H54 (cell line): ENCODE results near the gene TSPEAR.

Experiments used
- DNase-seq: peaks from one replicate; pipeline ENCODE4 v3.0.0; 2011; ENCODE audit warnings: low spot score, mixed read lengths; ENCODE audit not compliant: insufficient read length
- FAIRE-seq: peaks from 3 replicates; lab custom pipeline; 2011; peaks lifted over from hg19 to GRCh38; lab: Jason Lieb, UNC
- POLR2A ChIP-seq: IDR thresholded peaks from 2 replicates; pipeline ENCODE4 v1.6.1; 2011; ENCODE audit warnings: low read depth, mild to moderate bottlenecking, low read length

Gene TSPEAR

DNA sequence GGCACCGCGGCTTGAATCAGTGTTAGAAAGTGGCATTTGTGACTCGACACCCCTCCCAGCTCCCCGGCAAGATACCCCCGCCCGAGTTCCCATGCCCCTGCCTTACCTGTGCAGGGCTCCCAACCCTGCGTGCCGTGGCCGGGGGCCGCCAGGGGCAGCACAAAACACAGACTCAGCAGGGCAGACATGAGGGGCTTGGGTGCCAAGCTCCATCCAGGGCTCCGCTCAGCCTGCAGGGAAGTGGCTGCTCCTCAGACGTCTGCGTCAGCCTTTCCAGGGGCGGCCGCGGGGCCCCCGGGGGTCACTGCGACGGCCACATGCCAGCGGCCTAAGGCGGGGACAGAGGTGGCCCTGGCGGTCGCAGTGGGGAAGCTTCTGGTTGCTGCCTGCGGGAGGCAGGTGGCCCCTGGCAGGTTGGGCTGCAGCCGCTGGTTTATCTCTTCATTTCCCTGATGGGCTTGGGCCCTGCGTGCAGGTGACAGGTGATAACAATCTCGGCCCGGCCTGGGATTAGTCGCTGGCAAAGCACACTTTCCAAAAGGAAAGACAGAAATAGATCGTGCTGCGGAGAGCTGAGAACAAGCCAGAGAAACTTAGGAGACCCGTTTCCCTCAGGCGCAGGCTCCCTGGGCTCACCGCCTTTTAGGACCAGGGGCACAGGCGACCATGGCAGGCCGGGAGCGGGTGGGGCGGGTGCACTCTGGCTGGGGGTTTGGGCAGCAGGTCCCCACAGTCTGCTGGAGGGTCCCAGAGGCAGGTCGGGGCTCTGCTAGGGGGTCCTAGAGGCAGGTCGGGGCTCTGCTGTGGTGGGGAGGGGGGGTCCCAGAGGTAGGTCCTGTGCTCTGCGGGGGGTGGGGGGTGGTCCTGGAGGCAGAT, at the start of gene TSPEAR:
TSPEAR (minus strand) TSS at position 246 of the 876 bp plus-strand sequence; CDS start at position 188, 58 bp downstream.
- no peak for TF ChIP-seq POLR2A
- no peak for FAIRE-seq
- no peak for DNase-seq

DNA sequence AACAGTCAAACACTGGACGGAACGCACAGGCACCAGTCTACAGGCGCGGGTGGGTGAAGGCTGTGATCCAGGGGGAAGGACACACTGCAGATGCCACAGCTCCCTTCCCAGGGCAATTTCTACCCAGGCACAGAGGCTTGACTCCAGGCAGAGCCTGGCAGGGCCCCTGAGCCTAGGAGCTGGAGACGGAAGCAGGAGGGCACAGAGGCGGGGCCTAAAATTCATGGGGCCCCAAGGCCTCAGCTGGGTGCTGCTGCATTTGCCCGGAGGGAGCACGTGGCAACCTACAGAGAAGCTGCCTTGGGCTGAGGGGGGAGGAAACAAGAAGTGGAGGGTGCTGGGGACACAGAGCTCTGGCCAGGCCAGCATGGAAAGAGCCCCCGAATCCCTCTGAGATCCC, 49.0 kb upstream of the TSPEAR start:
- FAIRE-seq (no peak), DNase-seq (no peak)
- TF ChIP-seq POLR2A: no peak

GRCh38 chr21:44759628-44760285, 48.4 kb upstream of the TSPEAR start:
- TF ChIP-seq POLR2A: no peak
- FAIRE-seq: no peak
- no peak for DNase-seq

- FAIRE-seq (no peak), DNase-seq (no peak)
- TF ChIP-seq POLR2A: no peak
Measured at GRCh38 chr21:44758781-44759627, 47.6 kb upstream of the TSPEAR start.

DNA sequence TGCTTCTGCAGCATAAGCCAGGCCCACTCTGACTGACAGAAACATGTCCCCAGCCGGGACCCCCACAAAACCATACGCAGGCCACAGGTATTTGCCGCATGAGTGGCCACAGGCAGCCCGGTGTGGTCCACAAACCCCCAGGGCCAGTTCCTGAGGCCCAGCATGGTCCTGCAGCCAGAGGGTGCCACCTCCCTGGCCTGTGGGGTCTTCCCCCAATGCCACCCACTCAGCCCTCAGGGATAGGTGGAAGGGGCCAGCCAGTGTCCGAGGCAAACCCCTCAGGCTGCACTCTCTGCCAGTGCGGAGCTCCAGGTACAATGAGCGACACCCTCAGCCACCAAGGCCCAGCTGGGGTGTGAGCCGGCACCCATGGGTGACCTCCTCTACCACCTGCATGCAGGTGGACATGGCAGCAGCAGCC, 46.8 kb upstream of the TSPEAR start:
- no peak for TF ChIP-seq POLR2A
- DNase-seq: no peak
- no peak for FAIRE-seq

DNA sequence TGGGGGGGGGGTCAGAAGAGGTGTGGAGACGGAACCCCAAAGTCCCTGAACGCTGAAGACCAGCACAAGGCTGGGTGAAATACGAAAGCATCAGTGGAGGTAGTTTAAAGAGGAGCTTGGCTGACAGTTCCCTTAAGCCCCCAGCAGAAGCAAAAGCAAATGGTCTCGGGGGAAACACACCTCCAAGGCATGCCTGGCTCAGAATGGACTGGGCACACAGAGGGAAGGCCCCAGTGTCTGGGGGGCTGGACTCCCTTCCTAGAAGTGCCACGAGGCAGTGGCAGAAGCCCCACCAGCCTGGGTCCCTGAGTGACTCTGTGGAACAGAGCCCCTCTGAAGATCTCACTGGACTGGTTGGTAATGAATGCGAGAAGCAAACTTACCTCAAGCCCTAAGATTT, 46.4 kb upstream of the TSPEAR start:
- FAIRE-seq (no peak), DNase-seq (no peak)
- no peak for TF ChIP-seq POLR2A

DNA sequence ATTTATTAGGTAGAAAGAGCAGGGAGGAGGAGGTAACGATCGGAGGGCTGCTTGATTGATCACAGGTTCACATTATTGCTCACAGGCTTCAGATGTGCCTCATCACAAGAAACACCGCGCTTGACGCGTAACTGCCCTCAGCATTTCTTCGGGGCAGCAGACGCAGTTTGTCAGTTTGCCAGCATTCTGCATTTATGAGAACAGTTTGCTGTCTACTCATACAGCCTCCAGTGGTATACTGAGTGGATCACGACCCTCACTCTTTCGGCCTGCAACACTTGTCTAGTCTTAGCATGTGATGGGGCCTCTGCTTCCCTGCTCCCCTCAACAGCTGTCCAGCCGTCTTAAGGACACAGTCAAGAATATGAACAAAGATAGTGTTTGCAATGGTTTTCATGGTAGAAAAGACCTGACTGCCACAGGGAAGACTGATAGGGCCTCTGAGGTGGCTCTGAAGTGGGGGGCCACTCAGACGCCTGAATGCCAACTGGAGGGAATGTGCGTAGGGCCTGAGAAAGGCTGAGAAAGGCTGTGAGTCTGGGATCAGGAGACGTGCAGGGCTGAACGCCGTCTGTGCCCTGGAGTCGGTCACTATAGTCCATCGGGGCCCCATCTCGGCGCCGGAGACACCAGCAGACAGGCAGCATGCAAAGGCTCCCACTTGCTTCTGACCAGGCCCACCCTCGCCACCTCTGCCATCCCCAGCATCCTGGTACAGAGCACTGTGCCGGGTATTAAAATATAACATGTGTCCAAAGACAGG, 45.2 kb upstream of the TSPEAR start:
- no peak for FAIRE-seq
- no peak for DNase-seq
- TF ChIP-seq POLR2A: no peak

DNA sequence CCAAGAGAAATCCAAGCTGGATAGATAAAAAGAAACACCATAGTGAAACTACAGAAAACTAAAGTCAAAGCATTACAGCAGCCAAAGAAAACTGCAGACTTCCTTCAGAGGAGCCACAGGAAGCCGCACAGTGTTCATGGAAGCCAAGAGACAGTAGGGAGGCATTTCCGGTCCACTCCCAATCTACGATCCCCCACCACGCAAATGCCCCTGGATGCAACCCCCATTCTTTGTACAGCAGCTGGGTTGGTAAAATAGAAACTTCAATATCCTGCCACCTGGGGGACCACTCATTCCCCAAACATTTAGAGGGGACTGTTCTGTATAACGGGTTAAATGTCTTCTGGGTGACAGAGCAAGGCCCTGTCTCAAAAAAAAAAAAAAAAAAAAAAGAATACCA, 43.9 kb upstream of the TSPEAR start:
- TF ChIP-seq POLR2A: no peak
- DNase-seq (no peak), FAIRE-seq (no peak)

GRCh38 chr21:44753357-44753756, 42.0 kb upstream of the TSPEAR start:
- no peak for DNase-seq
- TF ChIP-seq POLR2A: no peak
- FAIRE-seq: no peak

DNA sequence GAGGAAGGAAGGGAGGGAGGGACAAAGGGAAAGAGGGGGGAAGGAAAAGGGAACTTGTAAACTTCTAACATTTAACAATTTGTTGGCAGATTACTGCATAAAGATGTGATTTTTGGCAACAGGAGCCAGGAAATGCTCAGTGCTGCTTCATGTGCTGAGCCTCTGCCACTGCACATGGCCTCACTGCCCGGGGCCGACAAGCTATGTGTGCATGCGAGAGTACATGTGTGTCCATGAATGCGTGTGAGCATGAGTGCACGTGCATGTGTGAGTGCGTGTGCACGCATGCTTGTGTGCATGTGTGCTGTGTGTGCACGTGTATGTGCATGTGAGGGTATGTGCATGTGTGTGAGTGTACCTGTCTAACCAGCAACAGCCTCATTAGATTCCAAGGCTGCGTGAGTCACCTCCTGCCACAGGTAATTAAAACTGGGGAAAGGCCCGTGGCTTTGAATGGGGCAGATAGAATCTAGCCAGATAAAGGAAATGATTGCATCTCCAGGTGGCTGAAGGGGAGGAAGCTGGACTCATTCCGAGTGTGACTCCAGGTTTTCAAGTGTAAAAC, 41.4 kb upstream of the TSPEAR start:
- FAIRE-seq (no peak), DNase-seq (no peak)
- TF ChIP-seq POLR2A: no peak

DNA sequence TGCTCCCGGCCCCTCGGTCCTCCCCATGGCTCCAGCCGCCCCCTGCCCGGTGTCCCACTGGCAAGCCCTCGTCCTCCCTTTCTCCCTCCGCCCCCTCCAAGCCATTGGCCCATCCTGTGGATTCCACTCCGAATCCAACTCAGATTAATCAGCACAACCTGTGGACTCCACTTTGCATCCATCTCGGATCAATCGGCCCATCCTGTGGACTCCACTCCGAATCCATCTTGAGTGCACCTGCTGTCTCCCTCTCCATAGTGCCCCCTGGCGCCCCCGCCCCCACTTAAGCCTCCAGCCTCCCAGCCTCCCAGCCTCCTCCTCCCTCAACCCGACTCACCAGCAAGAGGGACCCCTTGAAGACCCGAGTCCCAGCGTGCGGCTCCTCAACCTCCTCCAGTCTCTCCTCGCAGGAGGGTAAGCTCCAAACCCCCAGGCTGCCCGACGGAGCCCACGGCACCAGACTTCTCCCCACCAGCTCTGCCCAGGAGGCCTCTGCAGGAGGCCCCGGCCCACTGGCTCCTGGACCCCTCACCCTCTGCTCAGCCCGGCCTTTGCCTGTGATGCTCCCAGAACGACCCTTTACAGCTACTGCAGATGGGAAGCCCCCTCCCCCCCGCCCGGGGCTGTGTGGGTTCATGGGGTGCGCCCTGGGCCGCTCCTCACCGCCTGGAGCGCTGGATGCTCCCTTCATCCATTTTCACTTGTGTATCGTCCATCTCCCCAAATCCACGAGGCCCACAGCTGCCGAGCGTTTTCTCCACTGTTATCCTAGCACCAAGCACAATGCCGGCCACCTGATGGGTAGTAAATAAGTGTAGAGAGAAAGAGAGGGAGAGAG, 40.6 kb upstream of the TSPEAR start:
- DNase-seq (no peak), FAIRE-seq (no peak)
- TF ChIP-seq POLR2A: no peak

GRCh38 chr21:44751186-44751798, 39.9 kb upstream of the TSPEAR start:
- TF ChIP-seq POLR2A: no peak
- FAIRE-seq: no peak
- no peak for DNase-seq
